H1 (cell line): ENCODE measurements around the gene SCN4A.

Experiments used
- CTCF ChIP-seq, 3 experiments: IDR thresholded peaks; 1 replicate in 2 of 3; 2 replicates in 1 of 3; pipeline versions ENCODE4 v1.5.1 to v1.6.1; 2011; ENCODE audit warnings: low read length in 3 of 3, mild to moderate bottlenecking in 3 of 3, inconsistent platforms in 2 of 3, low read depth in 1 of 3, moderate library complexity in 1 of 3; ENCODE audit not compliant: insufficient read depth in 1 of 3; ENCODE audit errors: control extremely low read depth in 1 of 3
- EP300 ChIP-seq, 2 experiments: IDR thresholded peaks; 1 replicate in 1 of 2; 2 replicates in 1 of 2; pipeline ENCODE4 v1.6.1; 2011 to 2012; ENCODE audit warnings: low read depth in 2 of 2, low read length in 2 of 2, mild to moderate bottlenecking in 2 of 2, borderline replicate concordance in 1 of 2, inconsistent platforms in 1 of 2, moderate library complexity in 1 of 2
- POLR2AphosphoS5 ChIP-seq: IDR thresholded peaks from 2 replicates; pipeline ENCODE4 v1.6.1; 2011; ENCODE audit warnings: low read depth, low read length
- SP1 ChIP-seq: IDR thresholded peaks from 2 replicates; pipeline ENCODE4 v1.6.1; 2011; ENCODE audit warnings: low read depth, low read length
- TAF1 ChIP-seq: IDR thresholded peaks from 2 replicates; pipeline ENCODE4 v1.6.1; 2011; ENCODE audit warnings: mild to moderate bottlenecking, low read depth, low read length
- TCF12 ChIP-seq: IDR thresholded peaks from 2 replicates; pipeline ENCODE4 v1.6.1; 2011; ENCODE audit warnings: low read depth, mild to moderate bottlenecking, low read length
- YY1 ChIP-seq: IDR thresholded peaks from 2 replicates; pipeline ENCODE4 v1.6.1; 2011; ENCODE audit warnings: low read depth, mild to moderate bottlenecking, low read length
- TF ChIP-seq, protein P1 (sequence below): IDR thresholded peaks from 2 replicates; pipeline ENCODE4 v1.6.1; 2012; ENCODE audit warnings: inconsistent platforms

GRCh38 chr17:64009571-64010402, 37.1 kb upstream of the SCN4A start:
- TF ChIP-seq TCF12 (no peak), CTCF (IDR thresholded peaks at IDR 0.05; ENCODE audit: control extremely low read depth in 1 of 3, insufficient read depth in 1 of 3, low read depth in 1 of 3, low read length in 3 of 3) (no peak), TAF1 (no peak), EP300 (IDR thresholded peaks at IDR 0.05; ENCODE audit: borderline replicate concordance in 1 of 2, low read depth in 2 of 2, low read length in 2 of 2) (no peak), POLR2AphosphoS5 (no peak), YY1 (no peak), SP1 (no peak)
- TF ChIP-seq, protein P1, sequence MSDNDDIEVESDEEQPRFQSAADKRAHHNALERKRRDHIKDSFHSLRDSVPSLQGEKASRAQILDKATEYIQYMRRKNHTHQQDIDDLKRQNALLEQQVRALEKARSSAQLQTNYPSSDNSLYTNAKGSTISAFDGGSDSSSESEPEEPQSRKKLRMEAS: no peak
